GM20000 (cell line): Measurements from ENCODE around the gene TLE6.

Source experiments
- DNase-seq: peaks from one replicate; pipeline ENCODE4 v3.0.0; 2012; ENCODE audit warnings: low spot score
- CTCF ChIP-seq: IDR thresholded peaks from 2 replicates; pipeline ENCODE4 v1.5.1; 2012; ENCODE audit warnings: mild to moderate bottlenecking, control low read depth; ENCODE audit errors: extremely low read depth, missing control alignments

The TLE6 gene

GRCh38 chr19:3015126-3016057, 38.0 kb downstream of the TLE6 start:
- no peak for DNase-seq
- TF ChIP-seq CTCF = no peak

- no peak for DNase-seq
- TF ChIP-seq CTCF = no peak
These were observed 40.6 kb downstream of the TLE6 start for GRCh38 chr19:3017923-3018322.

GRCh38 chr19:3019211-3019854, 42.0 kb downstream of the TLE6 start:
- no peak for TF ChIP-seq CTCF
- no peak for DNase-seq

- TF ChIP-seq CTCF = no peak
- DNase-seq = no peak
These were observed 43.1 kb downstream of the TLE6 start for GRCh38 chr19:3020321-3020960.

- TF ChIP-seq CTCF = no peak
- no peak for DNase-seq
These were observed 47.1 kb downstream of the TLE6 start for GRCh38 chr19:3024509-3024869.

- no peak for DNase-seq
- TF ChIP-seq CTCF = no peak
These were observed 47.6 kb downstream of the TLE6 start for GRCh38 chr19:3024870-3025548.
